Mammary epithelial cell (primary cell): ENCODE results near the gene KCND3.

Experiments used
- EZH2 ChIP-seq: IDR thresholded peaks from 2 replicates; pipeline ENCODE4 v1.6.1; 2012; ENCODE audit warnings: low read length, inconsistent platforms, borderline replicate concordance
- TF ChIP-seq, protein P1 (sequence below), 2 donors: IDR thresholded peaks in 1 of 2; conservative IDR thresholded peaks in 1 of 2; 2 replicates each; pipeline ENCODE4 v1.5.1; 2011 to 2012; ENCODE audit warnings: inconsistent platforms in 2 of 2, low read length in 2 of 2, mild to moderate bottlenecking in 2 of 2, control low read depth in 1 of 2, low read depth in 1 of 2; ENCODE audit not compliant: insufficient read depth in 1 of 2; ENCODE audit errors: extremely low read depth in 1 of 2

GRCh38 chr1:111863401-111863800, 126.1 kb downstream of the KCND3 start:
- TF ChIP-seq, protein P1, sequence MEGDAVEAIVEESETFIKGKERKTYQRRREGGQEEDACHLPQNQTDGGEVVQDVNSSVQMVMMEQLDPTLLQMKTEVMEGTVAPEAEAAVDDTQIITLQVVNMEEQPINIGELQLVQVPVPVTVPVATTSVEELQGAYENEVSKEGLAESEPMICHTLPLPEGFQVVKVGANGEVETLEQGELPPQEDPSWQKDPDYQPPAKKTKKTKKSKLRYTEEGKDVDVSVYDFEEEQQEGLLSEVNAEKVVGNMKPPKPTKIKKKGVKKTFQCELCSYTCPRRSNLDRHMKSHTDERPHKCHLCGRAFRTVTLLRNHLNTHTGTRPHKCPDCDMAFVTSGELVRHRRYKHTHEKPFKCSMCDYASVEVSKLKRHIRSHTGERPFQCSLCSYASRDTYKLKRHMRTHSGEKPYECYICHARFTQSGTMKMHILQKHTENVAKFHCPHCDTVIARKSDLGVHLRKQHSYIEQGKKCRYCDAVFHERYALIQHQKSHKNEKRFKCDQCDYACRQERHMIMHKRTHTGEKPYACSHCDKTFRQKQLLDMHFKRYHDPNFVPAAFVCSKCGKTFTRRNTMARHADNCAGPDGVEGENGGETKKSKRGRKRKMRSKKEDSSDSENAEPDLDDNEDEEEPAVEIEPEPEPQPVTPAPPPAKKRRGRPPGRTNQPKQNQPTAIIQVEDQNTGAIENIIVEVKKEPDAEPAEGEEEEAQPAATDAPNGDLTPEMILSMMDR (conservative IDR thresholded peaks at IDR 0.05 in 1 of 2, IDR thresholded peaks at IDR 0.05 in 1 of 2; ENCODE audit: extremely low read depth in 1 of 2, insufficient read depth in 1 of 2, low read depth in 1 of 2, low read length in 2 of 2), result no peak
- TF ChIP-seq EZH2, result no peak
